ENCODE measurements around the gene PRRX2.

PRRX2 gene

DNA sequence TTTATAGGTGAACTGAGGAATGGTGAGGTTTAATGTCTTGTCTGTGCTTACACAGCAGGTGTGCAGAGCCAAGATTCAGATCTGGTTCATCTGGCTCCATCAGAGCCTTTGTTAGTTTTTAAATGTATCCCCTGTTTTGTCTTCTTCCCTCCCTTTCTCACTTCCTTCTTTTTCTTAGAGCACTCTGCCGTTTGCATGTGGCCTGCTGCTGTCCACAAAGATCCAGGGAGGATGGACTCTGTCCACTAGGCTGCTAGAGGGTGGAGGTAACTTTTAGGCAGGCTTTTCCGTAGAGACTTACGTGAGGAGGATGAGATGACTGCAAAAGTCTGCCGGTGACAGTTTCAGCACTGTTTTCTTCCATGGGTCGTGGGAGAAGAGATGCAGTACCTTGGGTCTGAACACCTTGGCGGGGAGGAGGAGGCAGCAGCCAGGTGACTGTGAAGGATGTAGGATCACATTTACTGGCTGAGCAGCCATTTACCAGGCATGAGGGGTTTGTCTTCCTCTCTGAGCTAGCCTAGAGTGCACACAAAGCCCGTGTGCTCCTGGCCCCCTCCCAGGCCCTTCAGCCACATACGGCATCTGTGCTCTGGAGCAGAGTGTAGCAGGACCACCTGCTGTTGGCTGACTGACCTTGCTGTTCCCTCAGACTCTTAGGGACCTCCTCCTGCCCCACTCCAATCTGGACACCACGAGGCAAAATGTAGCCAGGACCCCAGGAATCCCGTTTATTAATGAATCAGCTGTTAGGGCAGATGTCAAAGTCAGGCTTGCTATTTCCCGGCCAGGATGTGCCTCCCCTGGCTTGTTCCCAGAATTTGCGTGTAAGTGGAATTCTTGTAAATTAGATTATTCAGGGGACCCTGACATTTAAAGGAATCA, 37.6 kb upstream of the PRRX2 start:
- TF ChIP-seq ZFP30 (CRISPR knock-in tag; IDR thresholded peaks at IDR 0.05), result no peak
- TF ChIP-seq OSR1 (CRISPR knock-in tag; IDR thresholded peaks at IDR 0.05), result no peak
- TF ChIP-seq, protein P1, sequence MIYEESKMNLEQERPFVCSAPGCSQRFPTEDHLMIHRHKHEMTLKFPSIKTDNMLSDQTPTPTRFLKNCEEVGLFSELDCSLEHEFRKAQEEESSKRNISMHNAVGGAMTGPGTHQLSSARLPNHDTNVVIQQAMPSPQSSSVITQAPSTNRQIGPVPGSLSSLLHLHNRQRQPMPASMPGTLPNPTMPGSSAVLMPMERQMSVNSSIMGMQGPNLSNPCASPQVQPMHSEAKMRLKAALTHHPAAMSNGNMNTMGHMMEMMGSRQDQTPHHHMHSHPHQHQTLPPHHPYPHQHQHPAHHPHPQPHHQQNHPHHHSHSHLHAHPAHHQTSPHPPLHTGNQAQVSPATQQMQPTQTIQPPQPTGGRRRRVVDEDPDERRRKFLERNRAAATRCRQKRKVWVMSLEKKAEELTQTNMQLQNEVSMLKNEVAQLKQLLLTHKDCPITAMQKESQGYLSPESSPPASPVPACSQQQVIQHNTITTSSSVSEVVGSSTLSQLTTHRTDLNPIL (CRISPR knock-in tag; IDR thresholded peaks at IDR 0.05; ENCODE audit: low read depth), result no peak
- TF ChIP-seq TCF4 (CRISPR knock-in tag; IDR thresholded peaks at IDR 0.05; ENCODE audit: borderline replicate concordance), result no peak
- no peak for TF ChIP-seq ZNF565 (CRISPR knock-in tag; conservative IDR thresholded peaks at IDR 0.05; ENCODE audit: low read depth)
- TF ChIP-seq CSDC2 (CRISPR knock-in tag; IDR thresholded peaks at IDR 0.05), result no peak
- no peak for TF ChIP-seq SNAI2 (CRISPR knock-in tag; IDR thresholded peaks at IDR 0.05)
- TF ChIP-seq RARB (CRISPR knock-in tag; IDR thresholded peaks at IDR 0.05), result no peak
- no peak for TF ChIP-seq BACH2 (CRISPR knock-in tag; IDR thresholded peaks at IDR 0.05; ENCODE audit: borderline replicate concordance)
- TF ChIP-seq, protein P2, sequence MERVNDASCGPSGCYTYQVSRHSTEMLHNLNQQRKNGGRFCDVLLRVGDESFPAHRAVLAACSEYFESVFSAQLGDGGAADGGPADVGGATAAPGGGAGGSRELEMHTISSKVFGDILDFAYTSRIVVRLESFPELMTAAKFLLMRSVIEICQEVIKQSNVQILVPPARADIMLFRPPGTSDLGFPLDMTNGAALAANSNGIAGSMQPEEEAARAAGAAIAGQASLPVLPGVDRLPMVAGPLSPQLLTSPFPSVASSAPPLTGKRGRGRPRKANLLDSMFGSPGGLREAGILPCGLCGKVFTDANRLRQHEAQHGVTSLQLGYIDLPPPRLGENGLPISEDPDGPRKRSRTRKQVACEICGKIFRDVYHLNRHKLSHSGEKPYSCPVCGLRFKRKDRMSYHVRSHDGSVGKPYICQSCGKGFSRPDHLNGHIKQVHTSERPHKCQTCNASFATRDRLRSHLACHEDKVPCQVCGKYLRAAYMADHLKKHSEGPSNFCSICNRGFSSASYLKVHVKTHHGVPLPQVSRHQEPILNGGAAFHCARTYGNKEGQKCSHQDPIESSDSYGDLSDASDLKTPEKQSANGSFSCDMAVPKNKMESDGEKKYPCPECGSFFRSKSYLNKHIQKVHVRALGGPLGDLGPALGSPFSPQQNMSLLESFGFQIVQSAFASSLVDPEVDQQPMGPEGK (CRISPR knock-in tag; IDR thresholded peaks at IDR 0.05; ENCODE audit: borderline replicate concordance), result no peak
- TF ChIP-seq, protein P3, sequence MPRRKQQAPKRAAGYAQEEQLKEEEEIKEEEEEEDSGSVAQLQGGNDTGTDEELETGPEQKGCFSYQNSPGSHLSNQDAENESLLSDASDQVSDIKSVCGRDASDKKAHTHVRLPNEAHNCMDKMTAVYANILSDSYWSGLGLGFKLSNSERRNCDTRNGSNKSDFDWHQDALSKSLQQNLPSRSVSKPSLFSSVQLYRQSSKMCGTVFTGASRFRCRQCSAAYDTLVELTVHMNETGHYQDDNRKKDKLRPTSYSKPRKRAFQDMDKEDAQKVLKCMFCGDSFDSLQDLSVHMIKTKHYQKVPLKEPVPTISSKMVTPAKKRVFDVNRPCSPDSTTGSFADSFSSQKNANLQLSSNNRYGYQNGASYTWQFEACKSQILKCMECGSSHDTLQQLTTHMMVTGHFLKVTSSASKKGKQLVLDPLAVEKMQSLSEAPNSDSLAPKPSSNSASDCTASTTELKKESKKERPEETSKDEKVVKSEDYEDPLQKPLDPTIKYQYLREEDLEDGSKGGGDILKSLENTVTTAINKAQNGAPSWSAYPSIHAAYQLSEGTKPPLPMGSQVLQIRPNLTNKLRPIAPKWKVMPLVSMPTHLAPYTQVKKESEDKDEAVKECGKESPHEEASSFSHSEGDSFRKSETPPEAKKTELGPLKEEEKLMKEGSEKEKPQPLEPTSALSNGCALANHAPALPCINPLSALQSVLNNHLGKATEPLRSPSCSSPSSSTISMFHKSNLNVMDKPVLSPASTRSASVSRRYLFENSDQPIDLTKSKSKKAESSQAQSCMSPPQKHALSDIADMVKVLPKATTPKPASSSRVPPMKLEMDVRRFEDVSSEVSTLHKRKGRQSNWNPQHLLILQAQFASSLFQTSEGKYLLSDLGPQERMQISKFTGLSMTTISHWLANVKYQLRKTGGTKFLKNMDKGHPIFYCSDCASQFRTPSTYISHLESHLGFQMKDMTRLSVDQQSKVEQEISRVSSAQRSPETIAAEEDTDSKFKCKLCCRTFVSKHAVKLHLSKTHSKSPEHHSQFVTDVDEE (CRISPR knock-in tag; IDR thresholded peaks at IDR 0.05), result no peak
- TF ChIP-seq ZNF8 (CRISPR knock-in tag; IDR thresholded peaks at IDR 0.05), result no peak
- no peak for TF ChIP-seq TOX (CRISPR knock-in tag; IDR thresholded peaks at IDR 0.05; ENCODE audit: borderline replicate concordance)
- no peak for TF ChIP-seq GLIS3 (CRISPR knock-in tag; IDR thresholded peaks at IDR 0.05)
- TF ChIP-seq, protein P4, sequence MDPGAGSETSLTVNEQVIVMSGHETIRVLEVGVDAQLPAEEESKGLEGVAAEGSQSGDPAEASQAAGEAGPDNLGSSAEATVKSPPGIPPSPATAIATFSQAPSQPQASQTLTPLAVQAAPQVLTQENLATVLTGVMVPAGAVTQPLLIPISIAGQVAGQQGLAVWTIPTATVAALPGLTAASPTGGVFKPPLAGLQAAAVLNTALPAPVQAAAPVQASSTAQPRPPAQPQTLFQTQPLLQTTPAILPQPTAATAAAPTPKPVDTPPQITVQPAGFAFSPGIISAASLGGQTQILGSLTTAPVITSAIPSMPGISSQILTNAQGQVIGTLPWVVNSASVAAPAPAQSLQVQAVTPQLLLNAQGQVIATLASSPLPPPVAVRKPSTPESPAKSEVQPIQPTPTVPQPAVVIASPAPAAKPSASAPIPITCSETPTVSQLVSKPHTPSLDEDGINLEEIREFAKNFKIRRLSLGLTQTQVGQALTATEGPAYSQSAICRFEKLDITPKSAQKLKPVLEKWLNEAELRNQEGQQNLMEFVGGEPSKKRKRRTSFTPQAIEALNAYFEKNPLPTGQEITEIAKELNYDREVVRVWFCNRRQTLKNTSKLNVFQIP (CRISPR knock-in tag; IDR thresholded peaks at IDR 0.05; ENCODE audit: borderline replicate concordance, low read depth), result no peak
- TF ChIP-seq ZNF70 (CRISPR knock-in tag; IDR thresholded peaks at IDR 0.05), result no peak
- peak; percentile 1; the same call in 1 of the 3 replicates for ATAC-seq

DNA sequence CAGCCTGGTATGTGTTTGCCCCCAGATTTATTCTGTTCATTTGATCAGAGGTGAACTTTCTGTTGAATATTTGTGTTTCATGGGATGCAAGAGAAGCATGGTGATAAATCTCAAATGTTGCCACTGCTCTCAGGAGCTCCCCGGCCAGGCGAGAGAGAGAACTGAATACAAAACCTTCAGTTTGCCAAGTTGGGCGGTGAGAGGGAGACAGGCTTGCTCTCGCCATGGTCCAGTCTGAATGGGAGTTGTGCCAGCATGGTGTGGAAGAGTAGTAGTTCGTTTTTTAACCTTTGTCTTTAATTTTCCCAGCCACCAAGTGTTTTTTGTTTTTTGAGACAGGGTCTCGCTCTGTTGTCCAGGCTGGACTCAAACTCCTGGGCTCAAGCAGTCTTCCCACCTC, 36.7 kb upstream of the PRRX2 start:
- TF ChIP-seq BACH2 (CRISPR knock-in tag; IDR thresholded peaks at IDR 0.05; ENCODE audit: borderline replicate concordance) (no peak), ZC3H10 (CRISPR knock-in tag; IDR thresholded peaks at IDR 0.05) (no peak), ZFP30 (CRISPR knock-in tag; IDR thresholded peaks at IDR 0.05) (no peak), SNAI2 (CRISPR knock-in tag; IDR thresholded peaks at IDR 0.05) (no peak), ZFP3 (CRISPR knock-in tag; IDR thresholded peaks at IDR 0.05) (no peak), RARB (CRISPR knock-in tag; IDR thresholded peaks at IDR 0.05) (no peak), ZNF70 (CRISPR knock-in tag; IDR thresholded peaks at IDR 0.05) (no peak)
- ATAC-seq, result no peak

DNA sequence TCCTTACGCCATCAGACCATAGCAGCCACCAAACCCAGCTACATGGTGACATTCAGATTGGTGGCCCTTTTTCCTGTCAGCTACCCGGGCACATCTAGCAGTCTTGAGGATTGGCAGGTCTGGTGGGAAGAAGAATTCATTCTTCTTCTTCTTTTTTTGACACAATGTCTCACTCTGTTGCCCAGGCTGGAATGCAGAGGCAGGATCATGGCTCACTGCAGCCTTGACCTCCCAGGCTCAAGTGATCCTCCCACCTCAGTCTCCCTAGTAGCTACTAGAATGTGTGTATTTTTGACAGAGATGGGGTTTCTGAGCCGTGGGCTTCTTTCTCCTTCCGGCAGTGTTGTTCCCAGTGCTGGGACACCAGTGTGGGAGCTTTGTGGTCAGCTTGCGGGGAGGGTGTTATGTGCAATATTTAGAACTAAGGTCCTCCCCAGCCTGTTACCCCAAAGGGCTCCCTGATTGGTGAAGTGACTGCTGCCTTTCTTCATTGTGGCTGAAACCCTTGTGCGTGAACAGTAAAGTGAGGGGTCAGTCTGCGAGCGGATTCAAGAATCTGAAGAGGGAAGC, 36.1 kb upstream of the PRRX2 start:
- no peak for ATAC-seq
- TF ChIP-seq, protein P5, sequence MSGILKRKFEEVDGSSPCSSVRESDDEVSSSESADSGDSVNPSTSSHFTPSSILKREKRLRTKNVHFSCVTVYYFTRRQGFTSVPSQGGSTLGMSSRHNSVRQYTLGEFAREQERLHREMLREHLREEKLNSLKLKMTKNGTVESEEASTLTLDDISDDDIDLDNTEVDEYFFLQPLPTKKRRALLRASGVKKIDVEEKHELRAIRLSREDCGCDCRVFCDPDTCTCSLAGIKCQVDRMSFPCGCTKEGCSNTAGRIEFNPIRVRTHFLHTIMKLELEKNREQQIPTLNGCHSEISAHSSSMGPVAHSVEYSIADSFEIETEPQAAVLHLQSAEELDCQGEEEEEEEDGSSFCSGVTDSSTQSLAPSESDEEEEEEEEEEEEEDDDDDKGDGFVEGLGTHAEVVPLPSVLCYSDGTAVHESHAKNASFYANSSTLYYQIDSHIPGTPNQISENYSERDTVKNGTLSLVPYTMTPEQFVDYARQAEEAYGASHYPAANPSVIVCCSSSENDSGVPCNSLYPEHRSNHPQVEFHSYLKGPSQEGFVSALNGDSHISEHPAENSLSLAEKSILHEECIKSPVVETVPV (CRISPR knock-in tag; IDR thresholded peaks at IDR 0.05), result no peak
- TF ChIP-seq ESRRG (CRISPR knock-in tag; IDR thresholded peaks at IDR 0.05) (no peak), ZFP30 (CRISPR knock-in tag; IDR thresholded peaks at IDR 0.05) (no peak), PPARA (CRISPR knock-in tag; IDR thresholded peaks at IDR 0.05; ENCODE audit: borderline replicate concordance) (no peak), TCF4 (CRISPR knock-in tag; IDR thresholded peaks at IDR 0.05; ENCODE audit: borderline replicate concordance) (no peak), GLIS3 (CRISPR knock-in tag; IDR thresholded peaks at IDR 0.05) (no peak), ZC3H10 (CRISPR knock-in tag; IDR thresholded peaks at IDR 0.05) (no peak), TOX (CRISPR knock-in tag; IDR thresholded peaks at IDR 0.05; ENCODE audit: borderline replicate concordance) (no peak), ZFP3 (CRISPR knock-in tag; IDR thresholded peaks at IDR 0.05) (no peak), ZNF70 (CRISPR knock-in tag; IDR thresholded peaks at IDR 0.05) (no peak), ARNTL (CRISPR knock-in tag; IDR thresholded peaks at IDR 0.05; ENCODE audit: borderline replicate concordance, low read depth) (no peak), OSR1 (CRISPR knock-in tag; IDR thresholded peaks at IDR 0.05) (no peak), ZNF565 (CRISPR knock-in tag; conservative IDR thresholded peaks at IDR 0.05; ENCODE audit: low read depth) (no peak), BACH2 (CRISPR knock-in tag; IDR thresholded peaks at IDR 0.05; ENCODE audit: borderline replicate concordance) (no peak), CSDC2 (CRISPR knock-in tag; IDR thresholded peaks at IDR 0.05) (no peak), ZNF8 (CRISPR knock-in tag; IDR thresholded peaks at IDR 0.05) (no peak)
- TF ChIP-seq, protein P1 (CRISPR knock-in tag; IDR thresholded peaks at IDR 0.05; ENCODE audit: low read depth), result no peak
